Mesendoderm (in vitro differentiated cells): ENCODE measurements around the gene GNL3. TPM values are rescaled to one million over a fixed set of nuclear protein-coding genes. Genes with fewer than 3 reads are reported as not detected.

Source experiments
- DNase-seq: peaks from one replicate; pipeline ENCODE4 v3.0.0; 2013
- H2AK5ac ChIP-seq: 2 replicates; pipeline ENCODE4 v1.6.1; 2013; ENCODE audit warnings: low read length, inconsistent platforms
- H2BK120ac ChIP-seq: 2 replicates; pipeline ENCODE4 v1.6.1; 2013; ENCODE audit warnings: low read depth, mild to moderate bottlenecking, low read length, moderate library complexity, mixed read lengths
- H2BK15ac ChIP-seq: replicated peaks from 2 replicates; pipeline ENCODE4 v1.6.1; 2013; ENCODE audit warnings: low read depth, mild to moderate bottlenecking, moderate library complexity
- H2BK5ac ChIP-seq: 2 replicates; pipeline ENCODE4 v1.6.1; 2013; ENCODE audit warnings: low read length, inconsistent platforms
- H3K18ac ChIP-seq: 2 replicates; pipeline ENCODE4 v1.6.1; 2013; ENCODE audit warnings: mild to moderate bottlenecking, low read length, mixed read lengths
- H3K23ac ChIP-seq: one replicate; pipeline ENCODE4 v1.6.1; 2013; ENCODE audit warnings: low read length
- H3K27ac ChIP-seq: 2 replicates; pipeline ENCODE4 v1.5.1; 2013; ENCODE audit warnings: low read depth, mild to moderate bottlenecking, inconsistent platforms, low read length, moderate library complexity
- H3K27me3 ChIP-seq: 2 replicates; pipeline ENCODE4 v1.6.1; 2013; ENCODE audit warnings: low read length, control low read depth, mild to moderate bottlenecking, inconsistent platforms; ENCODE audit not compliant: insufficient read depth, poor library complexity
- H3K36me3 ChIP-seq: 2 replicates; pipeline ENCODE4 v1.6.1; 2013; ENCODE audit warnings: low read length, inconsistent platforms; ENCODE audit not compliant: control insufficient read depth, insufficient read depth
- H3K4ac ChIP-seq: one replicate; pipeline ENCODE4 v1.6.1; 2013; ENCODE audit warnings: low read depth, mild to moderate bottlenecking, low read length, moderate library complexity
- H3K4me1 ChIP-seq: 2 replicates; pipeline ENCODE4 v1.6.1; 2013; ENCODE audit warnings: low read depth, low read length, inconsistent platforms; ENCODE audit not compliant: control insufficient read depth
- H3K4me2 ChIP-seq: 2 replicates; pipeline ENCODE4 v1.6.1; 2013; ENCODE audit warnings: low read length
- H3K4me3 ChIP-seq: 2 replicates; pipeline ENCODE4 v1.5.1; 2013; ENCODE audit warnings: mild to moderate bottlenecking, low read length
- H3K56ac ChIP-seq: one replicate; pipeline ENCODE4 v1.6.1; 2013; ENCODE audit warnings: low read length
- H3K79me1 ChIP-seq: 2 replicates; pipeline ENCODE4 v1.6.1; 2013; ENCODE audit warnings: low read length, inconsistent platforms
- H3K79me2 ChIP-seq: 2 replicates; pipeline ENCODE4 v1.6.1; 2013; ENCODE audit warnings: mild to moderate bottlenecking, low read length; ENCODE audit not compliant: control insufficient read depth, insufficient read depth
- H3K9ac ChIP-seq: 2 replicates; pipeline ENCODE4 v1.6.1; 2013; ENCODE audit warnings: low read length, inconsistent platforms
- H4K5ac ChIP-seq: one replicate; pipeline ENCODE4 v1.6.1; 2013; ENCODE audit warnings: low read length
- H4K8ac ChIP-seq: one replicate; pipeline ENCODE4 v1.6.1; 2013; ENCODE audit warnings: low read depth, mild to moderate bottlenecking, control low read depth, low read length, moderate library complexity
- WGBS: extraction: QIAGEN DNeasy Blood & Tissue Kit; methylation state at CpG from one replicate; pipeline ENCODE4 v1.1.7; 2013; ENCODE audit warnings: low lambda C conversion rate, missing lambda C conversion rate; ENCODE audit not compliant: insufficient coverage; ENCODE audit errors: extremely low coverage; 5-methylcytosine and 5-hydroxymethylcytosine counted together
- polyA plus RNA-seq, 2 experiments: library from polyadenylated mRNA; stranded (reverse); fragments of 200-250 nt; gene quantifications; one replicate each; pipeline ENCODE4 v1.2.3, GENCODE V29; 2013

The GNL3 gene
- 356 TPM for polyA plus RNA-seq (2013, experiment 1 of 2)
- polyA plus RNA-seq (2013, experiment 2 of 2) = 367 TPM

- peak within 1 kb of the TSS; percentile 63 for H2AK5ac ChIP-seq
- no CpG with 5 or more reads among the region's 82 CpGs for WGBS
- H3K27me3 ChIP-seq = no peaks in the 10 kb centered on the region
- no peak within 1 kb of the TSS for H2BK15ac ChIP-seq
- peak; percentile 98 for DNase-seq
- no peaks in the 10 kb centered on the region for H3K4me1 ChIP-seq
- H3K4me3 ChIP-seq = peak within 1 kb of the TSS; percentile 84
- peaks cover 21% of the 10 kb centered on the region for H3K36me3 ChIP-seq
- H3K4me2 ChIP-seq = peak within 1 kb of the TSS; percentile 90
- peak within 1 kb of the TSS; percentile 90 for H3K27ac ChIP-seq
- peak within 1 kb of the TSS; percentile 98 for H3K56ac ChIP-seq
- peaks cover 13% of the 10 kb centered on the region for H3K79me1 ChIP-seq
- H2BK5ac ChIP-seq = peak within 1 kb of the TSS; percentile 4
- H3K23ac ChIP-seq = no peak within 1 kb of the TSS
- H3K4ac ChIP-seq = peak within 1 kb of the TSS; percentile 56
- H2BK120ac ChIP-seq = no peak within 1 kb of the TSS
- peak within 1 kb of the TSS; percentile 11 for H4K5ac ChIP-seq
- H3K18ac ChIP-seq = peak within 1 kb of the TSS; percentile 71
- H3K79me2 ChIP-seq = peaks cover 52% of the 10 kb centered on the region
- H3K9ac ChIP-seq = peak within 1 kb of the TSS; percentile 90
- no peak within 1 kb of the TSS for H4K8ac ChIP-seq
Measured at GRCh38 chr3:52685709-52686691, at the start of gene GNL3, which contains the start of gene PBRM1. Gene GNL3 (plus strand): TSS chr3:52686032. CDS start chr3:52686093, 61 bp downstream. Gene PBRM1 (minus strand): TSS chr3:52685913.

- no peak overlapping the region for H3K4me3 ChIP-seq
- no peak overlapping the region for H3K4me2 ChIP-seq
- H2BK120ac ChIP-seq = no peak overlapping the region
- no peak overlapping the region for H3K18ac ChIP-seq
- no peak overlapping the region for H3K56ac ChIP-seq
- H3K23ac ChIP-seq = no peak overlapping the region
- no peak overlapping the region for H2AK5ac ChIP-seq
- no peaks in the 10 kb centered on the region for H3K79me2 ChIP-seq
- H4K8ac ChIP-seq = no peak overlapping the region
- H3K4me1 ChIP-seq = no peaks in the 10 kb centered on the region
- H3K27me3 ChIP-seq = no peaks in the 10 kb centered on the region
- H3K79me1 ChIP-seq = no peaks in the 10 kb centered on the region
- no peak overlapping the region for H3K4ac ChIP-seq
- H4K5ac ChIP-seq = no peak overlapping the region
- H2BK15ac ChIP-seq = no peak overlapping the region
- no peaks in the 10 kb centered on the region for H3K36me3 ChIP-seq
- H2BK5ac ChIP-seq = no peak overlapping the region
- no CpG with 5 or more reads among the region's 4 CpGs for WGBS
- no peak overlapping the region for H3K27ac ChIP-seq
- no peak overlapping the region for H3K9ac ChIP-seq
- DNase-seq = peak; percentile 12
Measured at GRCh38 chr3:52636673-52637072, 49.2 kb upstream of the GNL3 start.

- no peak overlapping the region for H3K18ac ChIP-seq
- peaks cover 8% of the 10 kb centered on the region for H3K36me3 ChIP-seq
- H3K27ac ChIP-seq = no peak overlapping the region
- H3K4me2 ChIP-seq = no peak overlapping the region
- H2BK120ac ChIP-seq = no peak overlapping the region
- H3K4me1 ChIP-seq = no peaks in the 10 kb centered on the region
- H3K4ac ChIP-seq = no peak overlapping the region
- H3K79me2 ChIP-seq = no peaks in the 10 kb centered on the region
- H3K27me3 ChIP-seq = no peaks in the 10 kb centered on the region
- H3K9ac ChIP-seq = no peak overlapping the region
- no peak overlapping the region for H2BK15ac ChIP-seq
- H3K23ac ChIP-seq = no peak overlapping the region
- no peak overlapping the region for H2AK5ac ChIP-seq
- whole genome bisulfite sequencing = no CpG with 5 or more reads among the region's 6 CpGs
- no peak overlapping the region for H3K4me3 ChIP-seq
- no peak overlapping the region for H2BK5ac ChIP-seq
- no peak overlapping the region for H4K8ac ChIP-seq
- H4K5ac ChIP-seq = no peak overlapping the region
- H3K79me1 ChIP-seq = no peaks in the 10 kb centered on the region
- no peak for DNase-seq
- H3K56ac ChIP-seq = no peak overlapping the region
Measured at GRCh38 chr3:52645549-52645948, 40.3 kb upstream of the GNL3 start.

GRCh38 chr3:52649461-52650210 lies 36.2 kb upstream of the GNL3 start:
- no CpG with 5 or more reads among the region's 5 CpGs for WGBS
- peaks cover 8% of the 10 kb centered on the region for H3K36me3 ChIP-seq

GRCh38 chr3:52650439-52650838 lies 35.4 kb upstream of the GNL3 start:
- no peak overlapping the region for H2AK5ac ChIP-seq
- H3K4ac ChIP-seq = no peak overlapping the region
- peaks cover 8% of the 10 kb centered on the region for H3K36me3 ChIP-seq
- H3K4me3 ChIP-seq = no peak overlapping the region
- no peaks in the 10 kb centered on the region for H3K79me1 ChIP-seq
- H4K8ac ChIP-seq = no peak overlapping the region
- no peak overlapping the region for H3K4me2 ChIP-seq
- no peak overlapping the region for H3K18ac ChIP-seq
- WGBS = no CpG with 5 or more reads among the region's 1 CpG
- DNase-seq = no peak
- no peaks in the 10 kb centered on the region for H3K4me1 ChIP-seq
- H2BK15ac ChIP-seq = no peak overlapping the region
- no peak overlapping the region for H2BK5ac ChIP-seq
- no peak overlapping the region for H4K5ac ChIP-seq
- no peak overlapping the region for H3K9ac ChIP-seq
- no peak overlapping the region for H2BK120ac ChIP-seq
- no peak overlapping the region for H3K27ac ChIP-seq
- no peak overlapping the region for H3K56ac ChIP-seq
- H3K23ac ChIP-seq = no peak overlapping the region
- no peaks in the 10 kb centered on the region for H3K27me3 ChIP-seq
- H3K79me2 ChIP-seq = no peaks in the 10 kb centered on the region

More at GRCh38 chr3:52649461-52650210, 36.2 kb upstream of the GNL3 start:
- Histone ChIP-seq H3K23ac (no peak overlapping the region), H3K4me1 (no peaks in the 10 kb centered on the region), H3K4me3 (no peak overlapping the region), H4K8ac (no peak overlapping the region), H3K4me2 (no peak overlapping the region), H3K79me1 (no peaks in the 10 kb centered on the region), H3K27ac (no peak overlapping the region), H2BK120ac (no peak overlapping the region), H3K27me3 (no peaks in the 10 kb centered on the region), H3K56ac (no peak overlapping the region), H3K4ac (no peak overlapping the region), H2BK15ac (no peak overlapping the region), H3K79me2 (no peaks in the 10 kb centered on the region), H3K18ac (no peak overlapping the region), H2BK5ac (no peak overlapping the region), H4K5ac (no peak overlapping the region), H2AK5ac (no peak overlapping the region), H3K9ac (no peak overlapping the region)
- DNase-seq = no peak
